Urinary bladder (tissue), 4 donors: Measurements from ENCODE around the gene SLC2A3. TPM values are rescaled to one million over a fixed set of nuclear protein-coding genes. Genes with fewer than 3 reads are reported as not detected.
"Not testable (repeated sequence)": the region's sequence is repeated elsewhere in the genome, so short reads cannot be mapped to it uniquely, and the experiment has no call there.

Source experiments
- DNase-seq: peaks from one replicate; pipeline ENCODE4 v3.0.0-alpha.2; 2015; ENCODE audit errors: extremely low spot score
- H3K27ac ChIP-seq: one replicate; pipeline ENCODE4 v1.5.1; 2013; ENCODE audit warnings: low read depth, mild to moderate bottlenecking, moderate library complexity
- H3K36me3 ChIP-seq: one replicate; pipeline ENCODE4 v1.6.1; 2013; ENCODE audit warnings: mild to moderate bottlenecking, moderate library complexity; ENCODE audit not compliant: insufficient read depth
- H3K4me1 ChIP-seq: one replicate; pipeline ENCODE4 v1.6.1; 2013; ENCODE audit warnings: mild to moderate bottlenecking, moderate library complexity; ENCODE audit not compliant: insufficient read depth
- H3K4me3 ChIP-seq: one replicate; pipeline ENCODE4 v1.5.1; 2013; ENCODE audit warnings: low read depth, low read length
- WGBS: extraction: QIAGEN DNeasy Blood & Tissue Kit; methylation state at CpG from one replicate; pipeline ENCODE4 v1.1.7; 2013; 5-methylcytosine and 5-hydroxymethylcytosine counted together
- polyA plus RNA-seq: library from polyadenylated mRNA; stranded (reverse); fragments of 200-250 nt; gene quantifications from one replicate; pipeline ENCODE4 v1.2.3, GENCODE V29; 2013
- total RNA-seq: library from RNA; depleted of rRNA; stranded (reverse); fragments of >200 nt; gene quantifications from one replicate; pipeline ENCODE4 v1.2.3, GENCODE V29; 2014
- donor health status: healthy with polysubstance abuse.
- donor health status: healthy.

Gene SLC2A3
- total RNA-seq (76.9 TPM), polyA plus RNA-seq (21.7 TPM)

DNA sequence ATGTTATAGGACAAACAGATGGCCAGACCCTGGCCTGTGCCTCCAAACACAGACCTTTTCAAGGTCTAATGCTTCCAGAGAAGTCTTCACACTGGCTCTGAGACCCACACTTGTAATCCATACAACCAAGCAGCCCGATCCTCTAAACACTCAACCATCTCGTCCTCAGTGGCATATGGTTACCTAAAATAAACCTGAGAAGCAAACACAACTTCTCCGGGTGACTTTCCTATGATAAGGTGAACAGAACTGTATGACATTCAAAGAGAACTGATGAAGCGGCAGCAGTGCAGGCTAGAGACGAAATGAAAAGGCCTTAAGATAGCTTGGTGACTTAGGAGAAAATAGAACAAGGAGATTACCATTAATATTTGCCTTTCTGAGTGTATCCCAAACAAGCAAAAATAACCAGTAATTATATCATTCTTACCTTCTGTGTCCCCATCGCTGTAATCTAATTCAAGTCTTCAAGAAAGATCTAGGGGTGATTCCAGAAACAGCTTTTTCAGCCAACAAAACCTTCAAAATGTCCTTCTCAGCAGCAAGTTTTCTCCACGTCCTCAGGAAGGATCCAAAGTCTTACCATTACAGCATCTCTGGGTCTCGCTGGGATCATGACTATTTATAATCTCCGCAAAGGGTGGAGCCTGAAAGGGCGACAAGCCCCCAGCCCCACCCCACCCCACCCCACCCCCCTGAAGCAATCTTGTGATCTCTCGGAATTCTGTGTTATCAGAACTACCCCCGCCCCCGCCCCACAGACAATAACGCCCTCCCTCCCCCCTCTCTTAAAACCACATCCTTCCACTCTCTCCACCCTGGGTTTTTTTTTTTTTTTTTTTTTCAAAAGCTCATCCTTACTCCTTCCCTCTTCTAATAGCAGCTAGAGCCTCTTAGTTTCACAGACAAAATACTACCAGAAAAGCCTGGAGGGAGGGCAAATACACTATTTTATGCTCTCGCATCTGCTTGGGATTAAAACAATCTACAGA, at the start of gene SLC2A3:
TSS of gene SLC2A3 (minus strand) at position 598 of the 992 bp plus-strand sequence. CDS start at position 445, 153 bp downstream.
- H3K4me1 ChIP-seq = no peaks in the 10 kb centered on the region
- peak within 1 kb of the TSS; percentile 41 for H3K4me3 ChIP-seq
- 3% methylated on average over 15 of the region's 15 CpGs for WGBS
- H3K27ac ChIP-seq = no peak within 1 kb of the TSS
- peak; percentile 82 for DNase-seq
- H3K36me3 ChIP-seq = no peaks in the 10 kb centered on the region

GRCh38 chr12:7984900-7985299, 48.9 kb upstream of the SLC2A3 start:
- Histone ChIP-seq H3K27ac (no peak overlapping the region), H3K4me1 (no peaks in the 10 kb centered on the region), H3K4me3 (no peak overlapping the region), H3K36me3 (no peaks in the 10 kb centered on the region)
- no peak for DNase-seq
- WGBS = 89% methylated on average over 5 of the region's 5 CpGs

DNA sequence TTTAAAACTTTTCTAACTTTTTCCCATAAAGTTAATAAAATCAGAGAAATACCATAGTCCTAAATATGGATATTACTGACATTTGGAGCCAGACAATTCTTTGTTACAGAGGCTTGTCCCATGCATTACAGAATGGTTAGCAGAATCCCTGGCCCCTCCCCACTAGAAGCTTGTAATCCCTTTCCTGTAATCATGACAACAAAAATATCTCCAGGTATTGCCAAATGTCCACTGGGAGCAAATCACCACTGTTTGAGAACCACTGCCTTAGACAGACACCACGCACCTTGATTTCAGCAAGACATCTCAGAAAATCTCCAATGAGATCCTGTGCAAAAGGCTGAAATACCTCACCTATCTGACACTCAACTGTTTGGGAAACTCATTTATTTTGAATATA, 47.5 kb upstream of the SLC2A3 start:
- 93% methylated on average over 1 of the region's 1 CpG for WGBS
- H3K36me3 ChIP-seq, H3K4me1 ChIP-seq, H3K27ac ChIP-seq, DNase-seq, H3K4me3 ChIP-seq: not testable (repeated sequence)

DNA sequence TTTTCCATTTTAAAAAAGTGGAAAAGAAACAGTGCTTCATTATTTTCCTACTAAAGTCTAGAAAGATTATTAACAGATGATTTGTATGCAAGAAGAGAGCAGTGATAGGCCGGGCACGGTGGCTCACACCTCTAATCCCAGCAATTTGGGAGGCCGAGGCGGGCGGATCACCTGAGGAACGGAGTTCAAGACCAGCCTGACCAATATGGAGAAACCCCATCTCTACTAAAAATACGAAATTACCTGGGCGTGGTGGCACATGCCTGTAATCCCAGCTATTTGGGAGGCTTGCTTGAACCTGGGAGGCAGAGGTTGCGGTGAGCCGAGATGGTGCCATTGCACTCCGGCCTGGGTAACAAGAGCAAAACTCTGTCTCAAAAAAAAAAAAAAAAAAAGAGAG, 47.0 kb upstream of the SLC2A3 start:
- DNase-seq, H3K36me3 ChIP-seq, H3K4me1 ChIP-seq, H3K27ac ChIP-seq, H3K4me3 ChIP-seq: not testable (repeated sequence)
- 93% methylated on average over 11 of the region's 11 CpGs for whole genome bisulfite sequencing

DNA sequence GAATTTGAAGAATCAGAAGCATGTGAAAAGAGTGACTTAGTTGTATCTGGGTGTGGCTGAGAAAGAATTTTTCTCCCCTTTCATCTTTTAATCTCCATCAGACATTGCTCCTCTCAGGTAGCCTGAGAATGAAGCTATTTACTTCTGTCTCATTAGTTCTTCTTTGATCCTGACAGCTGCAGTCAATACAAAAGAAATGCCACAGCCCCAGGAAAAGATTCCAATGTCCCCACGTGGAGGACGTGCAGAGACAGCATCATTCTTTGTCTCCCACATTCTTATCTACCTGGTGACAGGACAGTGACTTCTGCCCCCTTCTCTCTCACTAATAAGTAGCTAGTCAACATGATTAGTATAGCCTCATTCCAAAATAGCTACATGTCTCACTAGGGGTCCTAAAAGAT, 46.3 kb upstream of the SLC2A3 start:
- H3K4me3 ChIP-seq, H3K27ac ChIP-seq, H3K4me1 ChIP-seq, H3K36me3 ChIP-seq, DNase-seq: not testable (repeated sequence)
- WGBS = 52% methylated on average over 2 of the region's 2 CpGs

- Histone ChIP-seq H3K4me1 (no peaks in the 10 kb centered on the region), H3K4me3 (no peak overlapping the region), H3K36me3 (no peaks in the 10 kb centered on the region), H3K27ac (no peak overlapping the region)
- 92% methylated on average over 4 of the region's 4 CpGs for WGBS
- DNase-seq = no peak
Measured at GRCh38 chr12:7981446-7981845, 45.5 kb upstream of the SLC2A3 start.

- not testable (repeated sequence) for H3K4me1 ChIP-seq, H3K27ac ChIP-seq, DNase-seq, H3K4me3 ChIP-seq, H3K36me3 ChIP-seq
- 73% methylated on average over 11 of the region's 13 CpGs for WGBS
Measured at GRCh38 chr12:7977351-7978124, 41.6 kb upstream of the SLC2A3 start.

DNA sequence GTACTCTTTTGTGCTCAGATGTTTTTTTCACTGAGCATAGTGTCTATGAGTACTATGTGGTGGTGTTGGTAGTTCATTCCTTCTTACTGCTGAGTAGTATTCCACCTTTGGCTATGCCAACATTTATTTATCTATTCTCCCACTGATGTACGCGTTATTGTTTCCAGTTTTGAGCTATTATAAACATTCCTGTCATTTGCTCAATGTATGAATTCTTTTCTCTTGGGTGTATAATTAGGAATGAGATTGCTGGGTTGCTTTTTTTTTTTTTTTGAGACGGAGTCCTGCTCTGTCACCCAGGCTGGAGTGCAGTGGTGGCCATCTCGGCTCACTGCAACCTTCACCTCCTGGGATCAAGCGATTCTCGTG, 37.5 kb upstream of the SLC2A3 start:
- no peaks in the 10 kb centered on the region for H3K36me3 ChIP-seq
- 89% methylated on average over 6 of the region's 6 CpGs for WGBS
- no peak for DNase-seq
- H3K4me3 ChIP-seq = no peak overlapping the region
- H3K4me1 ChIP-seq = peaks cover 2% of the 10 kb centered on the region
- H3K27ac ChIP-seq = no peak overlapping the region

DNA sequence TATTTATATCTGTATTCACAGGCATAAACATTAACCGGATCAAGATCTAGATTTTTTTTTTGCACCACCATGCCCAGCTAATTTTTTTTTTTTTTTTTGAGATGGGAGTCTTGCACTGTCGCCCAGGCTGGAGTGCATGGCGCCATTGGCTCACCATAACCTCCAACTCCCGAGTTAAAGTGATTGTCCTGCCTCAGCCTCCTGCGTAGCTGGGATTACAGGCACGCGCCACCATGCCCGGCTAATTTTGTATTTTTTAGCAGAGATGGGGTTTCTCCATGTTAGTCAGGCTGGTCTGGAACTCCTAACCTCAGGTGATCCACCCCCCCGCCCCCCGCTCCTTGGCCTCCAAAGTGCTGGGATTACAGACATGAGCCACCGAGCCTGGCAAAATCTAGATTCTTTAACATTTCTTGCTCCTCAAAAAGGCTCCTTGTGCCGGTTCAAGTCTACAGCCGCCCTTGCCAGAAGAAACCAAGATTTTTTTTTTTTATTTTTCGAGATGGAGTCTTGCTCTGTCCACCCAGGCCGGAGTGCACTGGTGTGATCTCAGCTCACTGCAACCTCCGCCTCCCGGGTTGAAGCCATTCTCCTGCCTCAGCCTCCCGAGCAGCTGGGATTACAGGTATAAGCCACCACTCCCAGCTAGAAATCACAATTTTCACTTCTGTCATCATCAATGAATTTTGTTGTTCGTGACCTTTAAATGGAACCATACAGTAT, 36.9 kb upstream of the SLC2A3 start:
- WGBS = 87% methylated on average over 19 of the region's 19 CpGs
- H3K4me1 ChIP-seq = peaks cover 2% of the 10 kb centered on the region
- H3K36me3 ChIP-seq = no peaks in the 10 kb centered on the region
- no peak for DNase-seq
- H3K4me3 ChIP-seq = no peak overlapping the region
- H3K27ac ChIP-seq = no peak overlapping the region

GRCh38 chr12:7972269-7972668, 36.3 kb upstream of the SLC2A3 start:
- not testable (repeated sequence) for H3K36me3 ChIP-seq, H3K4me1 ChIP-seq, DNase-seq, H3K4me3 ChIP-seq, H3K27ac ChIP-seq
- 11% methylated on average over 3 of the region's 9 CpGs for WGBS

DNA sequence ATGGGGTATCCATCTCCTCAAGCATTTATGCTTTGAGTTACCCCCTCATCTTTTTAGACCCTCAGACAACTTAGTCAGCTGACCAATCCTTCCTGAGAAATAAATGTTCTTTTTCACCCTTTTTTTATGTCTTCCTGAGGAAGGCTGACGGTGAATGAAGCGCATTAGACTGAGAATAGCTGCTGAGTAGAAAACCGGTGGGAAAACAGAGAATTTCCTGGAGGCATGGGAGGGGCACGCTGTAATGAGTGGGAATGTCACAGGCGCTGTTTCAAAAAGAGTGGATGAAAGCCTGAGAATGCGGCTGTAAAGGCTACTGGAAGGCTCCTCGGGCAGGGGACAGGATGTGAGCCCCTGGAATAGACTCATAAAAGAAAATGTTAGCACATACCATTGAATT, 35.8 kb upstream of the SLC2A3 start:
- H3K4me1 ChIP-seq, H3K27ac ChIP-seq, DNase-seq, H3K4me3 ChIP-seq, H3K36me3 ChIP-seq: not testable (repeated sequence)
- WGBS = 15% methylated on average over 5 of the region's 7 CpGs

DNA sequence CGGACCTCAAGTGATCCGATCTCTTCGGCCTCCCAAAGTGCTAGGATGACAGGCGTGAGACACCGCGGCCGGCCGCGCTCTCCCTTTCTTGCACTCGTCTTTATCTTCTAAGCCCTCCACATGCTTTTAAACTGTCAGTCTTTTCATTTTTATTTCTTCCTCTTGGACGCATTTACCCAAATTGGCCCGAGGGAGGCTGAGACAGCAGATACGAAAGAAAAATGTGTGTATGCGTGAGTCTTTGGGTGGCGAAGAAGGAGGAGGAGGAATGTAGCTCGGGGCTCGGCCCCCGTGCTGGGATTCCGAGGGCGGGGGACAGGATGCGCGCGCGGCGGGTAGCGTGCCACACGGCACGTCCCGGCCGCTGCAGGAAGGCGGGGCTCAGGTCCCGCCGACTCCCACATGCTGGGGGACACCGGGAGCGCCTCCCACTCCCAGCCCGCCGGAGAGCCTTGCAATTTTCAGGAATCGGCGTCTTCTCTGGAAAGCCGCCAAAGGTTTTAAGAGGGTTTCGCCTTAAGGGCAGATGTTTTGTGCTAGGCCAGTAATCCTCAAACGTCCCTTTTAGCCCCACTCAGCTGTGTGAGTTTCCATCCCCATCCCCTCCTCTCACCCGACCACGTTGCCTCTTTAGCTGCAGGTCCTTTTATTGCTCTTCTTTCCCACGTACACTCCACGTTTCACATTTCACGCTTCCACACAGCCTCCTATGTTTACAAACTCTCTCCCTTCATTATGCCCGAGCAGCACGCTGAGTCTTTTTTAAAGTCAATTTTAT, 34.7 kb upstream of the SLC2A3 start:
- DNase-seq = peak; percentile 90
- H3K4me3 ChIP-seq = peak overlapping the region; percentile 47
- peaks cover 2% of the 10 kb centered on the region for H3K4me1 ChIP-seq
- WGBS = under 1% methylated on average over 49 of the region's 49 CpGs
- H3K36me3 ChIP-seq = no peaks in the 10 kb centered on the region
- H3K27ac ChIP-seq = peak overlapping the region; percentile 86

DNA sequence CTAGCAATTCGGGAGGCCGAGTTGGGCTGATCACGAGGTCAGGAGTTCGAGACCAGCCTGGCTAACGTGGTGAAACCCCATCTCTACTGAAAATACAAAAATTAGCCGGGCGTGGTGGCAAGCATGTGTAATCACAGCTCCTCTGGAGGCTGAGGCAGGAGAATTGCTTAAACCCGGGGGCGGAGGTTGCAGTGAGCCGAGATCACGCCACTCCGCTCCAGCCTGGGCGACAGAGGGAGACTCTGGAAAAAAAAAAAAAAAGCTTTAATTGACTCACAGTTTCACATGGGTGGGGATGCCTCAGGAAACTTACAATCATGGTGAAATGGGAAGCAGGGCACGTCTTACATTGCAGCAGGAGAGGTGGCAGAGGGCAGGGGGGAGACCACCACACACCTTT, 30.6 kb upstream of the SLC2A3 start:
- Histone ChIP-seq H3K27ac (no peak overlapping the region), H3K36me3 (no peaks in the 10 kb centered on the region), H3K4me3 (no peak overlapping the region), H3K4me1 (peaks cover 2% of the 10 kb centered on the region)
- WGBS = 88% methylated on average over 14 of the region's 14 CpGs
- no peak for DNase-seq
